OCI-LY7 (cell line): ENCODE data around the gene ARHGEF26.

ENCODE experiments used
- CTCF ChIP-seq: fragments of 200-600 bp; sonication (generic); conservative IDR thresholded peaks from 2 replicates; pipeline ENCODE4 v1.5.1; 2014; ENCODE audit warnings: mild to moderate bottlenecking, antibody characterized with exemption, low read length, moderate library complexity, mixed read lengths
- EZH2phosphoT487 ChIP-seq: fragments of 200-600 bp; sonication (generic); IDR thresholded peaks from 2 replicates; pipeline ENCODE4 v1.6.1; 2018; ENCODE audit warnings: low read depth, borderline replicate concordance, mild to moderate bottlenecking, mixed run types, antibody characterized with exemption, low read length, moderate library complexity, mixed read lengths

- TF ChIP-seq CTCF (no peak), EZH2phosphoT487 (no peak)
Observed at GRCh38 chr3:154122552-154122911, 1.3 kb downstream of the ARHGEF26 start.
